GM06990 (cell line): Measurements from ENCODE around the gene EHMT1.
"Not testable (repeated sequence)": the region's sequence is repeated elsewhere in the genome, so short reads cannot be mapped to it uniquely, and the experiment has no call there.

Experiments used
- DNase-seq: peaks from one replicate; pipeline ENCODE4 v3.0.0-alpha.2; 2011; ENCODE audit not compliant: insufficient read length; ENCODE audit errors: extremely low read depth
- H3K27me3 ChIP-seq: replicated peaks from 2 replicates; pipeline ENCODE4 v1.6.0; 2011; ENCODE audit warnings: low read length; ENCODE audit not compliant: control insufficient read depth, insufficient read depth
- H3K36me3 ChIP-seq: 2 replicates; pipeline ENCODE4 v1.5.1; 2011; ENCODE audit warnings: low read length; ENCODE audit not compliant: control insufficient read depth, insufficient read depth
- H3K4me3 ChIP-seq: replicated peaks from 2 replicates; pipeline ENCODE4 v1.5.1; 2011; ENCODE audit warnings: low read depth, mild to moderate bottlenecking, control low read depth, low read length
- CTCF ChIP-seq: IDR thresholded peaks from 2 replicates; pipeline ENCODE4 v1.5.1; 2011; ENCODE audit warnings: low read length, control low read depth, mild to moderate bottlenecking, inconsistent platforms; ENCODE audit not compliant: insufficient read depth, poor library complexity, severe bottlenecking

Gene EHMT1

GRCh38 chr9:137731216-137731946, 112.6 kb downstream of the EHMT1 start:
- Histone ChIP-seq H3K27me3 (no peaks in the 10 kb centered on the region), H3K4me3 (no peak overlapping the region), H3K36me3 (peaks cover 29% of the 10 kb centered on the region)
- TF ChIP-seq CTCF: no peak
- no peak for DNase-seq

GRCh38 chr9:137731947-137732813, 113.4 kb downstream of the EHMT1 start:
- no peaks in the 10 kb centered on the region for H3K27me3 ChIP-seq
- H3K4me3 ChIP-seq: no peak overlapping the region
- DNase-seq: no peak
- no peak for TF ChIP-seq CTCF
- peaks cover 29% of the 10 kb centered on the region for H3K36me3 ChIP-seq

- no peak for TF ChIP-seq CTCF
- Histone ChIP-seq H3K4me3 (no peak overlapping the region), H3K36me3 (peaks cover 26% of the 10 kb centered on the region), H3K27me3 (no peaks in the 10 kb centered on the region)
- no peak for DNase-seq
Observed at GRCh38 chr9:137733429-137733828, 114.6 kb downstream of the EHMT1 start.

GRCh38 chr9:137734181-137734580, 115.4 kb downstream of the EHMT1 start:
- Histone ChIP-seq H3K4me3 (no peak overlapping the region), H3K27me3 (no peaks in the 10 kb centered on the region), H3K36me3 (peaks cover 20% of the 10 kb centered on the region)
- no peak for TF ChIP-seq CTCF
- no peak for DNase-seq

GRCh38 chr9:137738182-137738696, 119.4 kb downstream of the EHMT1 start:
- DNase-seq: peak; percentile 75
- H3K4me3 ChIP-seq, H3K36me3 ChIP-seq, H3K27me3 ChIP-seq: not testable (repeated sequence)

- Histone ChIP-seq H3K4me3 (peak overlapping the region; percentile 46), H3K27me3 (no peaks in the 10 kb centered on the region), H3K36me3 (peaks cover 7% of the 10 kb centered on the region)
- no peak for TF ChIP-seq CTCF
- no peak for DNase-seq
Observed at GRCh38 chr9:137738703-137739102, 119.9 kb downstream of the EHMT1 start.
